CD4-positive, CD25-positive, alpha-beta regulatory T cell (primary cell): Measurements from ENCODE around the gene DCTN2. TPM values are rescaled to one million over a fixed set of nuclear protein-coding genes. Genes with fewer than 3 reads are reported as not detected.
"Not testable (repeated sequence)": the region's sequence is repeated elsewhere in the genome, so short reads cannot be mapped to it uniquely, and the experiment has no call there.

ENCODE experiments used
- ATAC-seq, 2 donors: fragments of 150-1000 bp; cut with Tn5 transposase; one replicate each; pipeline ENCODE4 v1.10.0; 2021; ENCODE audit warnings: low read depth in 2 of 2, moderate number of reproducible peaks in 2 of 2, moderate library complexity in 1 of 2
- DNase-seq, 3 donors: peaks; one replicate each; pipeline versions ENCODE4 v3.0.0 to v3.0.0-alpha.2; 2012 to 2022; ENCODE audit warnings: mixed read lengths in 1 of 3
- H3K27ac ChIP-seq: one replicate; pipeline ENCODE4 v1.7.0; 2013; ENCODE audit warnings: mild to moderate bottlenecking, low read length; ENCODE audit not compliant: insufficient read depth, poor library complexity, severe bottlenecking
- H3K27me3 ChIP-seq: one replicate; pipeline ENCODE4 v1.7.0; 2013; ENCODE audit warnings: low read length; ENCODE audit not compliant: control insufficient read depth, insufficient read depth
- H3K36me3 ChIP-seq: one replicate; pipeline ENCODE4 v1.7.0; 2013; ENCODE audit warnings: mild to moderate bottlenecking, low read length, moderate library complexity; ENCODE audit not compliant: control insufficient read depth, insufficient read depth
- H3K4me1 ChIP-seq: 2 replicates; pipeline ENCODE4 v1.7.0; 2013; ENCODE audit warnings: mild to moderate bottlenecking, low read length; ENCODE audit not compliant: insufficient read depth, control insufficient read depth, poor library complexity, severe bottlenecking
- H3K4me3 ChIP-seq: one replicate; pipeline ENCODE4 v1.7.0; 2013; ENCODE audit warnings: low read depth, mild to moderate bottlenecking, low read length, moderate library complexity
- H3K9me3 ChIP-seq, 2 experiments: 1 replicate in 1 of 2; 2 replicates in 1 of 2; pipeline ENCODE4 v1.7.0; 2013; ENCODE audit warnings: low read length in 2 of 2, mild to moderate bottlenecking in 1 of 2, moderate library complexity in 1 of 2; ENCODE audit not compliant: control insufficient read depth in 2 of 2
- H3K27ac Mint-ChIP-seq, 3 donors: one replicate each; pipeline ENCODE4 v1.8.0; 2020 to 2022; ENCODE audit warnings: mild to moderate bottlenecking in 3 of 3, mixed read lengths in 3 of 3, moderate library complexity in 2 of 3
- H3K27me3 Mint-ChIP-seq: one replicate; pipeline ENCODE4 v1.8.0; 2022; ENCODE audit warnings: mild to moderate bottlenecking, mixed read lengths
- H3K36me3 Mint-ChIP-seq: one replicate; pipeline ENCODE4 v1.8.0; 2020; ENCODE audit warnings: mixed read lengths
- H3K4me1 Mint-ChIP-seq, 4 donors: one replicate each; pipeline ENCODE4 v1.8.0; 2020 to 2022; ENCODE audit warnings: mixed read lengths in 4 of 4, mild to moderate bottlenecking in 1 of 4
- H3K4me3 Mint-ChIP-seq, 4 donors: one replicate each; pipeline ENCODE4 v1.8.0; 2020 to 2022; ENCODE audit warnings: mild to moderate bottlenecking in 4 of 4, mixed read lengths in 4 of 4, moderate library complexity in 3 of 4
- H3K9me3 Mint-ChIP-seq, 7 donors: one replicate each; pipeline ENCODE4 v1.8.0; 2020 to 2022; ENCODE audit warnings: mixed read lengths in 7 of 7, mild to moderate bottlenecking in 3 of 7, moderate library complexity in 2 of 7
- polyA plus RNA-seq, 4 donors: library from polyadenylated mRNA; unstranded; fragments of 300-500 nt; fragmentation: Illumina TruSeq; gene quantifications; one replicate each; pipeline ENCODE4 v1.2.3, GENCODE V29; 2021
- total RNA-seq: library from RNA; stranded (reverse); gene quantifications from one replicate; pipeline ENCODE4 v1.2.3, GENCODE V29; 2022

DCTN2 gene
- total and polyA plus RNA-seq, 5 donors from 2014 or later: 74.9 to 91.6 (median 78.9) TPM

DNA sequence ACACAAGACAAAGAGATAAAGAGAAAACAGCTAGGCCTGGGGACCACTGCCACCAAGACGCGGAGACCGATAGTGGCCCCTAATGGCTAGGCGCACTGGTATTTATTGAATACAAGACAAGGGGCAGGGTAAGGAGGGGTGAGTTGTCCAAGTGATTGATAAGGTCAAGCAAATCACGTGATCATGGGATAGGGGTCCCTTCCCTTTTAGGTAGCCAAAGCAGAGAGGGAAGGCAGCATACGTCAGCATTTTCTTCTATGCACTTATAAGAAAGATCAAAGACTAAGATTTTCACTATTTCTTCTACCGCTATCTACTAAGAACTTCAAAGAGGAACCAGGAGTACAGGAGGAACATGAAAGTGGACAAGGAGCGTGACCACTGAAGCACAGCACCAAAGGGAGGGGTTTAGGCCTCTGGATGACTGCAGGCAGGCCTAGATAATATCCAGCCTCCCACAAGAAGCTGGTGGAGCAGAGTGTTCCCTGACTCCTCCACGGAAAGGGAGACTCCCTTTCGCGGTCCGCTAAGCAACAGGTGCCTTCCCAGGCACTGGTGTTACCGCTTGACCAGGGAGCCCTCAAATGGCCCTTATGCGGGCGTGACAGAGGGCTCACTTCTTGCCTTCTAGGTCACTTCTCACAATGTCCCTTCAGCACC is 42.1 kb upstream of the DCTN2 start:
- ATAC-seq, H3K36me3 Mint-ChIP-seq, H3K4me3 ChIP-seq, DNase-seq, H3K36me3 ChIP-seq, H3K9me3 ChIP-seq, H3K4me3 Mint-ChIP-seq, H3K27me3 Mint-ChIP-seq, H3K9me3 Mint-ChIP-seq, H3K27ac ChIP-seq, H3K27ac Mint-ChIP-seq: not testable (repeated sequence)
- H3K27me3 ChIP-seq: peaks cover 12% of the 10 kb centered on the region
- H3K4me1 Mint-ChIP-seq: peaks cover 13 to 33% (median 25%) of the 10 kb centered on the region in 4 donors
- H3K4me1 ChIP-seq: peaks cover 35% of the 10 kb centered on the region

DNA sequence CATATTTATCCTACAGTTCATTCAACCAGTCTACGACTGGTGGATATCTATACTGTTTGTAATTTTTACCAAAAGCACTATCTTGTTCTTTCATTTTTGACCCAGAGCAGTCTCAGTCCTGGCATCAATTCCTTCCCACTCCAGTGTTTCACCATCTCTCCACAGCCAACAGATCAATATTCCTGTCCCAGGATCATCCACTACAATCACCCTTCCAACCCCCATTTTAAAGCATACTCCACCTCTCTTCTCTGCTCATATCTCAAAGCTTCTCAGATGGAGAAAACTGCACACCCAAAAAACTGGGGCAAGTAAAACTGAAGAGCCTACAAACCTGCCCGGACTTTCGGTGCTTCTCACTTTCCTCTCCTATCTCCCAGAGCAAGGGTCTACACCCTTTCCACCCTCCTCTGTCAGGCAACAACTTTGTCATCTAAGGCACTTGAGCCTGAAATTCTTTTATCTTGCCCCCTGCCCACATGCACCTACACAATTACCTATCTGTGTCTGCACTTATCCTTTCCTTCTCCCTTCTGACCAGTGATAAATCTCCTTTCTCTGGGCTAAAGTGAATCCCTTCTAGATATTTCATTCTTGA is 39.9 kb upstream of the DCTN2 start:
- H3K4me1 ChIP-seq: peaks cover 23% of the 10 kb centered on the region
- Mint-ChIP-seq H3K4me1 (peaks cover 7 to 21% (median 15%) of the 10 kb centered on the region in 4 donors), H3K27me3 (peaks cover 12% of the 10 kb centered on the region), H3K36me3 (no peaks in the 10 kb centered on the region), H3K9me3 (peaks cover 0 to 1% (median 0%) of the 10 kb centered on the region in 7 donors), H3K27ac (no peak overlapping the region), H3K4me3 (no peak overlapping the region)
- DNase-seq (no peak), ATAC-seq (no peak)
- H3K27me3 ChIP-seq: peaks cover 14% of the 10 kb centered on the region
- H3K36me3 ChIP-seq: no peaks in the 10 kb centered on the region
- no peak overlapping the region for H3K4me3 ChIP-seq
- H3K9me3 ChIP-seq: no peaks in the 10 kb centered on the region
- H3K27ac ChIP-seq: no peak overlapping the region

DNA sequence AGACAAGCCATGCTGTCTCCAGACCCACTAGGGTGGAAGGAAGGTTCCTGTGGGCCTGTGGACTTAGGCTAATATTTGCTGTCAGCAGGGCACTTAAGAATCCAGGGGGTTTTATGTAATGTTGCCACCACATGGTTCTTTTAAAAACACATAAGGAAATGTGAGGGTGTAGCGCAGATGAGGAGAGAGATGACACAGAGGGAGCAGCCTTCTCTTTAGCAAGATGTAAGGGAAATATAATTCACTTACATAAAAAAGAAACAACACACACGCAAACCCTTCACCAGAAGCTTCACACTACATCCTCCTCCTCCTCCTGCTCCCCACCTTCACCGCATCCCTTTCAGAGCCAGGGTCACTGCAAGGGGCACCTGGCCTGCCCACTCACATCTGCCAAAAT is 39.1 kb upstream of the DCTN2 start:
- H3K27me3 ChIP-seq: peaks cover 14% of the 10 kb centered on the region
- no peak overlapping the region for H3K4me3 ChIP-seq
- DNase-seq: no peak
- H3K9me3 ChIP-seq: no peaks in the 10 kb centered on the region
- peaks cover 0 to 1% (median 0%) of the 10 kb centered on the region in 7 donors for H3K9me3 Mint-ChIP-seq
- H3K36me3 ChIP-seq: no peaks in the 10 kb centered on the region
- H3K27ac Mint-ChIP-seq: no peak overlapping the region
- no peaks in the 10 kb centered on the region for H3K36me3 Mint-ChIP-seq
- peaks cover 6 to 14% (median 10%) of the 10 kb centered on the region in 4 donors for H3K4me1 Mint-ChIP-seq
- no peak overlapping the region for H3K4me3 Mint-ChIP-seq
- H3K27ac ChIP-seq: no peak overlapping the region
- H3K4me1 ChIP-seq: peaks cover 15% of the 10 kb centered on the region
- peaks cover 12% of the 10 kb centered on the region for H3K27me3 Mint-ChIP-seq
- ATAC-seq: no peak

DNA sequence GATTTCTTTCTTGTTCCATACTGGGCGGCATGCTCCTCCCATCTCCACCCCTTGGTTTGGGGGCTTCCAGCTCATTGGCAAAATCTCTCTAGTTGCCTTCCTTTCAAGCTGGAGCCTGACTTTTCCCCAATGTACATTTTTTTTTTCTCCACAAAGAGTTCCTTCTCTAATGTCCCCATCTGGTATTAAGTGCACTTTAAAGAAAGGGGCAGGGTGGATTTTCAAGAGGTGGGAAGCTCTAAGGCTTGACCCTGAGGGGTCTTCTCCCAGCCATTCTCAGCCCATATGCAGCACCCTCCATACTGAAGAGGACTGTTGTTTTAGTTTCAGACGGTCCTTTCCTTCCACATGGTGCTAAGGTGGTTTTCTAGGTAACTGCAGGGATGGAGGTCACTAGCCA is 38.2 kb upstream of the DCTN2 start:
- peaks cover 12% of the 10 kb centered on the region for H3K27me3 Mint-ChIP-seq
- Histone ChIP-seq H3K4me1 (peaks cover 5% of the 10 kb centered on the region), H3K9me3 (no peaks in the 10 kb centered on the region), H3K4me3 (no peak overlapping the region), H3K27me3 (peaks cover 14% of the 10 kb centered on the region), H3K36me3 (no peaks in the 10 kb centered on the region), H3K27ac (no peak overlapping the region)
- no peaks in the 10 kb centered on the region for H3K9me3 Mint-ChIP-seq
- H3K4me3 Mint-ChIP-seq: no peak overlapping the region
- DNase-seq (no peak), ATAC-seq (no peak)
- H3K27ac Mint-ChIP-seq: no peak overlapping the region
- peaks cover 0 to 8% (median 5%) of the 10 kb centered on the region in 4 donors for H3K4me1 Mint-ChIP-seq
- no peaks in the 10 kb centered on the region for H3K36me3 Mint-ChIP-seq

DNA sequence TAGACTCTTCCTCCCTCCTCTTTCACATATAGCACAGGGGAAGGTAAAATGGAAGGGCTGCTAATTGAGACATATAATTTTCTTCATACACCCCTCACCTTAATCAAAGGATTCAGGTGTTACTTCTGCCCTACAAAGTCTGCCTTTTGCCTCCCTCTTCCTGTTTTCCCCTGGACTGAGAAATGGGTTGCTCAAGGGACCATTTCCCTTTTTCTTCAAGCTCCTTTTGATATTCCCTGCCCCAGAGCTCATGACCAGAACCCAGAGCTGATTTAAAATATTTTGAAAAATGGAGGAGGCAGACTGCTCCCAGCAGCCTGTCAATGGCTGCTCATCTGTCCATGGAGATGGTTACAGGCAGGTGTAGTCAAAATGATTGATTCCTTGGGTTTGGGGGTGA is 37.7 kb upstream of the DCTN2 start:
- H3K27me3 ChIP-seq: peaks cover 14% of the 10 kb centered on the region
- H3K4me3 ChIP-seq: no peak overlapping the region
- DNase-seq (no peak), ATAC-seq (no peak)
- H3K4me1 ChIP-seq: peaks cover 5% of the 10 kb centered on the region
- no peak overlapping the region for H3K4me3 Mint-ChIP-seq
- no peaks in the 10 kb centered on the region for H3K36me3 Mint-ChIP-seq
- no peaks in the 10 kb centered on the region for H3K9me3 Mint-ChIP-seq
- no peaks in the 10 kb centered on the region for H3K9me3 ChIP-seq
- H3K27me3 Mint-ChIP-seq: peaks cover 12% of the 10 kb centered on the region
- H3K4me1 Mint-ChIP-seq: peaks cover 0 to 8% (median 5%) of the 10 kb centered on the region in 4 donors
- no peak overlapping the region for H3K27ac Mint-ChIP-seq
- no peaks in the 10 kb centered on the region for H3K36me3 ChIP-seq
- H3K27ac ChIP-seq: no peak overlapping the region

DNA sequence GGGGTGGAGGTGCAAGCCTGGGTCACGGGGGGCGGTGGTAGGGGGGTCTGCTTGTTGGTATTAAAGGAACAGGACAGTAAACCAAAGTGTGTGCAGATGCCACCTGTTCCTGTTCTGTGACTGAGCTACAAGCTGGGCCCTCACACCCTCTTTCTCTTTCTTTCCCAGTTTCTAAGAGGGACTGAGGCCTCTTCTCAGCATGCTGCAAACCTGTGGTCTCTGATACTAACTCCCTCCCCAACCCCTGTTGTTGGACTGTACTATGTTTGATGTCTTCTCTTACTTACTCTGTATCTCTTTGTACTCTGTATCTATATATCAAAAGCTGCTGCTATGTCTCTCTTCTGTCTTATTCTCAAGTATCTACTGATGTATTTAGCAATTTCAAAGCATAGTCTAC is 37.1 kb upstream of the DCTN2 start:
- Mint-ChIP-seq H3K27ac (peak overlapping the region in 1 of 3 donors; percentile 42), H3K4me1 (peaks cover 0 to 8% (median 5%) of the 10 kb centered on the region in 4 donors)

DNA sequence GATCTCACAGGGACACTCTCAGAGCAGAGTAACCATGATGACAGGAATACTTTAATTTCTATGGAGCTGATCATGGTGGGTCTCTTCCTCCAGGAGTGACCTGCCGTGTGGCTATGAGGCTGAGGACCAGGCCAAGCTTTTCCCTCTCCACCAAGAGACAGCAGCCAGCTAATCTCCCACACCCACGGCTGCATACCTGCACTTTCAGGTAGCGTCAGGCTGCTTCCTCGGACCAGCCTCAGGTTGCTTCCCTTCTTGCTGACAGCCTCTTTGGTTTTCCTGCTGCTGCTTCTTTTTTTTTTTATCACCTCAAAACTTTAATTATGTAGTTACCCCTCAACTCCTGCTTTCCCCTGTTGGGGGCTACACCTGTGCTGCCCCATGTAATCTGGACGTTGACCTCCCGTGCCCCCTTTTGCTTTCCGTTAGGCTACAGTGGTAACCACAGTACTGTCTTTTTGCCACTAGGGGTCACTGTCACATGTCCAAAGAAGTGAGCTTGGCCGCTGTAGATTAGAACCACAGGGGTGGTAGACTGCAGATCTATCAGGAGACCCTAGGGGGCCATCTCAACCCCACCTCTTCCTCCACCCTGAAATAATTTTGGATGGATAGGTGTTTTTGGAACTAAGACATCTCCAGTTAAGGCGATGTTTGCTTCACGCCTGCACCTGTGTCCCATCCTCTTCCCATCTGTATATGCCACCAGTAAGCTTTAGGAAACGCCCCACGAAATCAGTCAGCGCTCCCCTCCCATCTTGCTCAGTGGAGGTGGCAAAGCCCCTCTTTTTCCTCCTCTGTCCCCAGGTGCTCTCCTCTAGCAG is 36.2 kb upstream of the DCTN2 start:
- Mint-ChIP-seq H3K4me1 (peaks cover 0 to 8% (median 5%) of the 10 kb centered on the region in 4 donors), H3K4me3 (peak overlapping the region in 1 of 4 donors; percentile 43), H3K27ac (peak overlapping the region in 1 of 3 donors; percentile 12)

More for the DNA sequence above, 37.1 kb upstream of the DCTN2 start:
- DNase-seq (no peak), ATAC-seq (no peak)
- Histone ChIP-seq H3K9me3 (no peaks in the 10 kb centered on the region), H3K36me3 (no peaks in the 10 kb centered on the region), H3K4me3 (no peak overlapping the region), H3K27me3 (peaks cover 14% of the 10 kb centered on the region), H3K4me1 (peaks cover 5% of the 10 kb centered on the region), H3K27ac (no peak overlapping the region)
- peak overlapping the region in 1 of 4 donors; percentile 43 for H3K4me3 Mint-ChIP-seq
- H3K9me3 Mint-ChIP-seq: no peaks in the 10 kb centered on the region
- H3K27me3 Mint-ChIP-seq: peaks cover 12% of the 10 kb centered on the region
- no peaks in the 10 kb centered on the region for H3K36me3 Mint-ChIP-seq

More for the DNA sequence above, 36.2 kb upstream of the DCTN2 start:
- H3K27me3 Mint-ChIP-seq: peaks cover 12% of the 10 kb centered on the region
- ATAC-seq: peak; percentile 97 to 99
- peaks cover 14% of the 10 kb centered on the region for H3K27me3 ChIP-seq
- peaks cover 5% of the 10 kb centered on the region for H3K4me1 ChIP-seq
- no peaks in the 10 kb centered on the region for H3K9me3 ChIP-seq
- H3K27ac ChIP-seq: no peak overlapping the region
- H3K36me3 Mint-ChIP-seq: no peaks in the 10 kb centered on the region
- H3K4me3 ChIP-seq: no peak overlapping the region
- no peaks in the 10 kb centered on the region for H3K9me3 Mint-ChIP-seq
- DNase-seq: peak; percentile 64 to 85 (median 76)
- no peaks in the 10 kb centered on the region for H3K36me3 ChIP-seq
